GM18508 (cell line): ENCODE data around the gene FCSK.
"Not testable (repeated sequence)": the region's sequence is repeated elsewhere in the genome, so short reads cannot be mapped to it uniquely, and the experiment has no call there.

Source experiments
- ATAC-seq: cut with Tn5 transposase; IDR thresholded peaks from one replicate; pipeline ENCODE4 v1.9.1; 2021; ENCODE audit warnings: moderate number of reproducible peaks; ENCODE audit not compliant: insufficient read depth, unreplicated experiment

FCSK gene

DNA sequence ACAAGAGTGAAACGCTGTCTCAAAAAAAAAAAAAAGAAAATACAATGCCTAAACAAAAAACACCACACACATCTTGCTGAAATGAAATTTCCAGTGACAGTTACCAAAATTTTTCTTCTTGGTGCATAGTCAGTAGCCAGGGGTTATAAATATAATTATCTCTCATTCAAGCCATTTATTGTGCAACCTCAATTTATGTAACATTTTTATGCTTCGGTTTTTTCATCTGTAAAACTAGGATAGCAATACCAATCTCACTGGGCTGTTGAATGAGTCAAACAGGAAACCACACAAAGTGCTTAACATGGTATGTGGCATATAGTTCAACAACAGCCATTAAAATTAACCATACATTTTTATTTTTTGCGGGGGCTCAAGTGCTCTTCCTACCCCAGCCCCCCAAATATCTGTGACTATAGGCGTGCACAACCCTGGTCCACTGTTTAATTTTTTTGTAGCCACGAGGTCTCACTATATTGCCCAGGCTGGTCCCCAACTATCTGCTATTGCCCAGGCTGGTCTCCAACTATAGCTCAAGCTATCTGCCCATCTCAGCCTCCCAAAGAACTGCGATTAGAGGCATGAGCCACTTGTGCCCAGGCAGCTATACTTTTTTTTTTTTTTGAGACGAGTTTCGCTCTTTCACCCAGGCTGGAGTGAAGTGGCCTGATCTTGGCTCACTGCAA lies 66.4 kb downstream of the FCSK start:
- no peak for ATAC-seq

DNA sequence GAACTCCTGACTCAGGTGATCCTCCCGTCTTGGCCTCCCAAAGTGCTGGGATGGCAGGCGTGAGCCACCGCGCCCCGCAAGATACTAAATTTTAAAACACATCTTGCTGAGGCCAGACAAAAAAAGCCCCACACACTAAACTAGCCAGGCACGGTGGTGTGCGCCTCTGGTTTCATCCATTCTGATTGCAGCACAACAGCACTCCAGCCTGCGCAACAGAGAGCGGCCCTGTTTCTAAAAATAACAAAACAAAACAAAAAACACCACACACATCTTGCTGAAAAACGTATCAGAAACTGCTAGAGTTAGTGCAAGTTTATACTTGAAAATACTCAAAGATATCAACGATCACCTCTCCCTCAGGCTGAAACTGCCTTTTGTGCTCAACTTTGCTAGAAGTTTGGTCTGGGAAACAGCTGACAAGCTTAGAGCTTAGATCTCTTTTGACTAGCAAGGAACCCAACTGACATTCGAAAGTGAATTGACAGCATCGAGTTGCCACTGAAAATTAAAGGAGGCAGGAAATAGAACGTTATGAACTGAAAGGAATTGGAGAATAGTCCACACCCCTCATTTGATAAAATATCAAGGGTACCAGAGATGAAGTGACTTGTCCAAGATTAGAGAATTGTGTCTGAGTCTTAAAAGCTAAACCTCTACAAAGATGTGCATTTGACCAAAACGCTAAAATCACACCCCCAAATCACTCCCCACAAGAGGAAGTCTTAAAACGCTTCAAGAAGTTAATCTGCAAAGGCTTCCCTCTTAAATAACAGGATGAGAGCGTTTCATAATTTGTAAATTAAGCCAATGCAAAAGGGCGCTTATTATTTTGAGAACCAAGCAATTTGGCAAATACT lies 68.1 kb downstream of the FCSK start:
- ATAC-seq: no peak

DNA sequence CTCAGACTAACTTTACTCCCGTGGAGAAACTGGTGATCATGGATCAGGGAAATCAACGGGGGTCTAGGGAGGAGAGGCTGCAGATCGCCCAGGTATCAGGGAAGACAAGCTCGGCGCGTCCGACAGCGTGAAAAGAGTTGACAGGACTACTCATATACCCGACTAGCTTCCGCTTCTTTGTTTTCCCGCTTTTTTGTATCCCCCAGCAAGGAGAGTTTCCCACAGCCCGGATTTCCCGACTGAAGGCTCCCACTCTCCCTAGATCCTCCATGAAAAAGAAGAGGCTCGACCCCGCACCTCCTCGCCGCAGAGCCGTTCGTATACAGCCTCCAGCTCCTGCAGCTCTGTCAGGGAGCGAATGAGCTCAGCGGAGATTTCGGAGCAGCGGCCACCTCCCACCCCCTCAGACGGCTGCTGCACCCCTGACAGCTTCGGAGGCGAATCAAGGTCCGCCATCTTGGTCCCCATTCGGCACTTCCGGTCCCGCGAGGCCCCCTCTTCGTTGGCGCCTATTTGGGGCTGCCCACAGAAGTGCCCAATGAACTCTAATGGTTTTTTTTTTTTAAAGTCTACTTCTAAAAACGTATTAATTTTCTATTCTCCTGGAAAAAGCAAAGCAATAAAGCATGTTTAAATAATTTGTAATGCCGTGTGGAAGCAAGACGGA lies 68.8 kb downstream of the FCSK start, which contains the start of gene COG4:
TSS of gene COG4 (minus strand) at position 479 of the 667 bp plus-strand sequence. CDS start at position 468, 11 bp downstream.
- ATAC-seq: no peak

GRCh38 chr16:70523743-70524398 lies 69.5 kb downstream of the FCSK start, which contains the start of gene SF3B3:
TSS of gene SF3B3 (plus strand) at chr16:70523816. CDS start at chr16:70526657, 2,841 bp downstream.
- ATAC-seq: no peak

GRCh38 chr16:70524399-70524825 lies 70.0 kb downstream of the FCSK start:
- not testable (repeated sequence) for ATAC-seq

DNA sequence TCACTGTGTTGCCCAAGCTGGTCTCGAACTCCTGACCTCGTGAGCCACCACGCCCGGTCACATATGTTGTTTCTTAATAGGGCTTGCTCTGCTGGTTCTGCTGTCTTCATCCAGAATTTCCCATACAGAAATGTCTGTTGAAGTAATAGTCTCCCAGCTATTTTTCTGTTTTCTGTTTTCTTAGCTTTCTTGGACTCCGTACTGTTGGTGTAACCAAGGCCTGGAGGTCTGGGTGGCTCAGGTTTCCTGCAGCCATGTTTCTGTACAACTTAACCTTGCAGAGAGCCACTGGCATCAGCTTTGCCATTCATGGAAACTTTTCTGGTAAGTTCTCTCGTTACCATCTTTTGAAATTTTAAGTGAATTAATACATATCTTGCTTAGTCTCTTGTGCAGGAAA lies 72.0 kb downstream of the FCSK start:
- ATAC-seq: no peak

GRCh38 chr16:70527315-70527996 lies 73.1 kb downstream of the FCSK start:
- ATAC-seq: no peak

DNA sequence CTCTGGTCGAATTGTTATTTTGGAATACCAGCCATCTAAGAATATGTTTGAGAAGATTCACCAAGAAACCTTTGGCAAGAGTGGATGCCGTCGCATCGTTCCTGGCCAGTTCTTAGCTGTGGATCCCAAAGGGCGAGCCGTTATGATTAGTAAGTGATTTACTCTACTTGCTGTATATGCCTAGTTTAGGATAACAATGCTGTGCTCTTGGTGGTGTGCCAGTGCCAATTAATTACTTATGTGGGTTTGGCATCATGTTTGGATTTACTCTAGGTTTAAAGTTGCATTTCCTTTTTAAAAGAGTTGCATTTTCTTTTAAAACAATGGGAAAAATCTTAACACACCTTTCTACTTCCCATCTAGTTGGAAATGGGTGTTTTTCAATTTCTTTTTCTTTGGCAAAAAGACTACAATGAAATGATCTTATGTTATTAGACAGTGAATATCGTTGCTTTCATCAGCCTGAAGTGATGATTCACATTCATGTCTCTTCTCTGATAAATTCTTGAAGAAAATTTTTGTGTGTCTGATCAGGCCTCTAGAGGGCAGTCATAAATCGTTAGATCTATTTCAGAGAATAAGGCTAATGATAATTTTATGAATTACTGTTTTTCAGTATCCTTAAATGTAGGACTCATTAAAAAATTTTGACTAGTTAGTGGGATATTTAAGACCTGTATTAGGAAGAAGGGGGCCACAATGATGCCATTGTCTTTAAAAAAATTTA lies 74.8 kb downstream of the FCSK start:
- ATAC-seq: no peak
